HG02970 (cell line): Measurements from ENCODE around the gene IL17RC.
"Not testable (repeated sequence)": the region's sequence is repeated elsewhere in the genome, so short reads cannot be mapped to it uniquely, and the experiment has no call there.

Experiments
- ATAC-seq: cut with Tn5 transposase; IDR thresholded peaks from one replicate; pipeline ENCODE4 v1.9.1; 2021; ENCODE audit warnings: mild to moderate bottlenecking, moderate library complexity, moderate number of reproducible peaks; ENCODE audit not compliant: unreplicated experiment, low FRiP score

IL17RC gene

GRCh38 chr3:9916734-9917680 lies at the start of gene IL17RC:
Gene IL17RC, plus strand, starts transcription at chr3:9917098. Its CDS starts 218 bp downstream, at chr3:9917316.
- ATAC-seq: no peak

- no peak for ATAC-seq
These were observed 49.8 kb upstream of the IL17RC start for GRCh38 chr3:9867106-9867505.

- ATAC-seq: no peak
These were observed 46.9 kb upstream of the IL17RC start for GRCh38 chr3:9869955-9870354.

GRCh38 chr3:9870978-9871377 lies 45.9 kb upstream of the IL17RC start:
- no peak for ATAC-seq

DNA sequence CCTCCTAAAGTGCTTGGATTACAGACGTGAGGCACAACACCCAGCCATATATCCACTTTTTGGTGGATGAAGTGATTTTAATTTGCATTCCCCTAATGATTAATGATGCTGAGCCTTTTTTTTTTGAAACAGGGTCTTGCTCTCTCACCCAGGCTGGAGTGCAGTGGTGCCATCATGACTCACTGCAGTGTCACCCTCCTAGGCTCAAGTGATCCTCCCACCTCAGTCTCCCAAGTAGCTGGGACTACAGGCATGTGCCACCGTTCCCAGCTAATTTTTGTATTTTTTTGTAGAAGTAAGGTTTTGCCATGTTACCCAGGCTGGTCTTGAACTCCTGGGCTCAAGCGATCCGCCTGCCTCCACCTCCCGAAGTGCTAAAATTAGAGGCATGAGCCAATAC lies 44.8 kb upstream of the IL17RC start:
- ATAC-seq: not testable (repeated sequence)

DNA sequence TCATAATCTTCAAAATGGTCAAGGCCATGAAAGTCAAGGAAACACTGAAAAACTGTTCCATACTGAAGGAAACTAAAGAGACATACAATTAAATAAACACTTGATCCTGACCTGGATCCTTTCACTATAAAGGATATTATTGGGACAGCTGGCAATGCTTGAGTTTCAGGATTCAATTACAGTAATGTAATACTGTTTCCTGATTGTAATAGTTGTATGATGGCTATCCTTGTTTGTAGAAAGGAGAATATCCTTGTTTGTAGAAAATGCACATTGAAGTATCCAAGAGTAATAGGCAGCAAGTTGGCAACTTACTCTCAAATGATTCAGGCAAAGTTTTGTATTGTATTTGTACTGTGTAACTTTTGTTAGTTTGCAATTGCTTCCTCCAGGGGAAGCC lies 41.5 kb upstream of the IL17RC start:
- ATAC-seq: no peak

DNA sequence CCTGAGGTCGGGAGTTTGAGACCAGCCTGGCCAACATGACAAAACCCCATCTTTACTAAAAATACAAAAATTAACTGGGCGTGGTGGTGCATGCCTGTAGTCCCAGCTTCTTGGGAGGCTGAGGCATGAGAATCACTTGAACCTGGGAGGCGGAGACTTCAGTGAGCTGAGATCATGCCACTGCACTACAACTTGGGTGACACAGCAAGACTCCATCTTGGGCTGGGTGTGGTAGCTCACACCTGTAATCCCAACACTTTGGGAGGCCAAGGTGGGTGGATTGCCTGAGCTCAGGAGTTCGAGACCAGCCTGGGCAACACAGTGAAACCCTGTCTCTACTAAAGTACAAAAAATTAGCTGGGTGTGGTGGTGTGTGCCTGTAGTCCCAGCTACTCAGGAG lies 40.6 kb upstream of the IL17RC start:
- not testable (repeated sequence) for ATAC-seq

DNA sequence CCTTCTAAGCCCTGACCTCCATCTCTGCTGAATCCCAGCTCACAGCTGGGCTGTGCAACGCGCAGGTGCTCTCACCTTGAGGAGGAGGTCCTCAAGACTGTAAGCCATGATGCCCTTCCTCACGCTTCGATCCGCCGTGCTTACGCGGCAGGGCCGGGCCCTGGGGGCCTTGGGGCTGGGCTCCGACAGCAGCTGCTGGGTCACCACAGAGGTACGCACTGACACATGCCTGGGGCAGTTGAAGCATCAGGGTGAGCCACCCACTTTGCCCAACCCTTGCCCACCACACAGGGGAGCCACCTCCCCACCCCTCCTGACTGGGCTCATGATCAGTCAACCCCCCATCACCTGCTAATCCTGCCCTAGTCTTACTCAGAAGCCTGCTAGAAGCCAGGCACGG lies 39.9 kb upstream of the IL17RC start:
- ATAC-seq: no peak

- no peak for ATAC-seq
These were observed 38.2 kb upstream of the IL17RC start for GRCh38 chr3:9878700-9879099.

DNA sequence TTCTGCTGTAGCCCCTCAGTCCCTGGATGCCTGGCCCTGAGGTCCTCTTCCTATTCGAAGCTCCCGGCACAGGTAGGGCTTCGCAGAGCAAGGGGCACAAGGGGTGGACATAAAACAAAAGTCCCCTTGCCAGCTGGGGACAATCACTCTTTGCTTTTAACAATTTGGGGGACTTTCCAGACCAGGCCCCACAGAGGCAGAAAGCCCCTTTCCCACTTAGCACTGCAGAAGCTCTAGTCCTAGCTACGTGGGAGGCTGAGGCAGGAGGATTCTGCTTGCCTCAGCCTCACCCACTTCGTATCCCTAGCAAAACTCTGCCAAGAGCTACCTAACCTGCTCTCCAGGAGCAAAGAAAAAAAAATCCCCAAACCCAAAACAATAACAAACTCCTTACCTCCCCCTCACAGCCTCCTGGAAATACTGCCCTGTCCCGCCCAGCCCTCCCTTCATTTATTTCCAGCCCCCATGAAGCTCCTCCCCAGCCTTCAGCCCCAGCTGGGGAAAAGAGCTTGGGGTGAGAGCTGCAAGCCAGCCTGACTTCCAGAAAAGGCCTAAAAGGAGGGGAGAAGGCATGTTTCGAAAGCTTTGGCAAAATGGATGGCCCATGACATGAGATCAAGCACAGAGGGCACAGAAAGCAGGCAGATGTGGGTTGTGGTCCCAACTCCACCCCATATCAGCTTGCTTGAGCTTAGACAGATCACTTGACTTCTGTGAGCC lies 36.9 kb upstream of the IL17RC start, which contains the start of gene CIDEC:
TSS of gene CIDEC (minus strand) at position 424 of the 720 bp plus-strand sequence. CDS start 1,767 bp downstream, outside the sequence.
- ATAC-seq: no peak

DNA sequence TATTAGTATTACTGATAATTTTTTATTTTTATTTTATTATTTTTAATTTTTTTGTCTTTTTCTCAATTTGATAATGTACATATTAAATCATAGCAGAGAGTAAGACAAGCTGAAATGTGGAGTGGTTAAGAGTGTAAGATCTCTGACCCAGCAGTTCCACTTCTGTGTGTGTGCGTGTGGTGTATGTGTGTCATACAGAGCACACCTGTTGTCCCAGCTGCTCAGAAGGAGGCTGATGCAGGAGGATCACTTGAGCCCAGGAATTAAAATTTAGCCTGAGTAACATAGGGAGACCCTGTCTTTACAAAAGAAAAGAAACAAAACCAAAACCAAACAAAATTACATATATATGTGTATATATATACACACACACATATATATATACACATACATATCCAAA lies 35.5 kb upstream of the IL17RC start:
- no peak for ATAC-seq

DNA sequence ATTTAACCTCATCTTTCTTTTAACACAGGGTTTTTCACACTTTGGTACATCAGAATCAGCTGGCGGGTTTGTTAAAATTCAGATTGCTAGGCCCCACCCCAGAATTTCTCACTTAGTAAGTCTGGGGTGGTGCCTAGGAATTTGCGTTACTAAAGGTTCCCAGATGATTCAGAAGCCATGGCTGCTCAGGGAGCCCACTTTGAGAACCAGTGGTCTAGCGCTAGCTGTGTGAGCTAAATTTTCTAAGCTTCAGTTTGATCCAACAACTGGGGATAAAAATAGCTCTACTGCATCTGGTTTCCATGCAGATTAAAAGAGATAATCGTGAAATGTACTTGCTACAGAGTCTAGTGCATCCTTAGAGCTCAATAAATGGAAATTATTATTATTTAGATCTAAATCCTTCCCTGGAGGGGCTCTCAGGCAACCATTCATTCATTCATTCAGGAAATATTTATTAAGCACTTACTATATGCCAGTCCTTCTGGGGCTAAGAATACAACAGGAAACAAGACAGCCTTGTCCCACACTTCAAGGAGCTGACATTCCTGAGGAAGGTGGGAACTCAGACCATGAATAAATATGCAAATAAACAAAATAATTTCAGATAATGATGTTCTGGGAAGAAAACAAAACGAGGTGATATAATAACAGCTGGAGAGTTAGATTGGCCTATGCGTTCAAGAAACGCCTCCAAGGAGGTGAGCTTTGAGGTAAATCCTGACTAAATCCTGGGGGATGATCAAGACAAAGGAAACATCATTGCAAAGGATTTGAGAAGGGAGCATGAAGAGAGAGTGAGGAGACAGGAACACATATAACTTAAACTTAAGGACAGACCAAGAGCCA lies 33.0 kb upstream of the IL17RC start:
- no peak for ATAC-seq

DNA sequence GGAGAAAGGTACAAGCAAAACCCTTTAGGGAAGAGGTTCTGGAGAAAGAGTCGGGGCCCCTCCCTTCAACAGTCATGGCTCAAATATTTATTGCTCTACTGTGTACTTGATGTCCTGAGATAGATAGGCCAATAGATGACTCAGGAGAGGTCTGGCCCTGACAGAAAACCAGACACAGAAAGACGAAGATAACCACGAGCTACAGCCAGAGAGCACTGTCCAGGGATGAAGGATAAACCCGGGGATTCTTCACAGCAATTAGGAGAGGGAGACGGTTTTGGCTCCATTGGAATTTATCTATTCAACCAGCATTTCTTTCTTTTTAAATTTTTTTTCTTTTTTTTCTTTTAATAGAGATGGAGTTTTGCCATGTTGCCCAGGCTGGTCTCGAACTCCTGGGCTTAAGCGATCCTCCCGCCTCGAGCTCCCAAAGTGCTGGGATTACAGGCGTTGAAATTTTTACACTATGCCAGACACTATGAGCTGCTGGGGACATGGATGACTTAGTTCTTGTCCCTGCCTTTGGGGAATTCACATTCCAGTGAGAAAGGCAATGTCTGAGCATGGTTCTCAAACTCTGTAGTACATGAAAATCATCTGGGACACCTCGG lies 32.2 kb upstream of the IL17RC start:
- no peak for ATAC-seq

DNA sequence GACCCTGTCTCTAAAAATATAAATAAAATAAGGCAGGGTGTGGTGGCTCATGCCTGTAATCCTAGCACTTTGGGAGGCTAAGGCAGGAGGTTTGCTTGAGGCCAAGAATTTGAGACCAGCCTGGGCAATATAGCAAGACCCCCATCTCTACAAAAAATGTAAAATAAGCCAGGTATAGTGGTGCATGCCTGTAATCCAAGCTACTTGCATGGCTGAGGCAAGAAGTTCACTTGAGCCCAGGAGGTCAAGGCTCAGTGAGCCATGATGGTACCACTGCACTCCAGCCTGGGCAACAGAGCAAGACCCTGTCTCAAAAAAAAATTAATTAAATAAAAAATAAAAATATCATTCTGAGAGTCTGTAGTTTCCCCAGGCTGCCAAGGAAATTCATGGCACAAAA lies 30.6 kb upstream of the IL17RC start:
- no peak for ATAC-seq

DNA sequence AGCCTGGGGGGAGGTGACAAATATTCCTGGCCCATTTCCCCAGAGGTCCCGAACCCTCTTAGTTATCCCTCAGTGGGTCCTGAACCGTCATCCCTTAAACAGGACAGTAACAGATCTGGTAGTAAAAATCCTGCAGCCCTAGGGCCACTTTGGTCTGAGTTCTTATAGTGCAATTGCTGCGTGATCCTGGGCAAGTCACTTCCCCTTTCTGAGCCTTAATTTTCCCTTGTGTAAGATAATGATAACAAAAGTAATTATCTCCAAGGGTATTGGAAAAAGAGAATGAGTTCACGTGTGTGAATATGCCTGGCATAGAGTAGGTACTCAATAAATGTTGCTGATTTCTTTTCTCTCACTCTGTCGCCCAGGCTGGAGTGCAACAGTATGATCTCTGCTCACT lies 29.4 kb upstream of the IL17RC start:
- no peak for ATAC-seq

- no peak for ATAC-seq
These were observed 28.4 kb upstream of the IL17RC start for GRCh38 chr3:9888540-9888939.

DNA sequence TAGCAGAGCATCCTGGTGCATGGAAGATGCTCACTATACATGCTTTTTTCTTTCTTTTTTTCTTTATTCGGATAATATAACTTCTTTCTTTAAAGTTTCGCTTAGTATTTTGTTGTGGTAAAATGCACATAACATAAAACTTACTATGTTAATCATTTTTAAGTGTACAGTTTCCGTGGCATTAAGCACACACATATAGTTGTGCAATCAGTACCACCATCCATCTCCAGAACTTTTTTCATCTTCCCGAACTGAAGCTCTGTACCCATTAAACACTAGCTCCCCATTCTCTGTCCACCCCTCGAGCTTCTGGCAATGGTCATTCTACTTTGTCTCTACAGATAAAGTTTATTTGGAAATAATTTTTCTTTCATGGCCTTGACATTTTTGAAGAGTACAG lies 27.5 kb upstream of the IL17RC start:
- no peak for ATAC-seq

DNA sequence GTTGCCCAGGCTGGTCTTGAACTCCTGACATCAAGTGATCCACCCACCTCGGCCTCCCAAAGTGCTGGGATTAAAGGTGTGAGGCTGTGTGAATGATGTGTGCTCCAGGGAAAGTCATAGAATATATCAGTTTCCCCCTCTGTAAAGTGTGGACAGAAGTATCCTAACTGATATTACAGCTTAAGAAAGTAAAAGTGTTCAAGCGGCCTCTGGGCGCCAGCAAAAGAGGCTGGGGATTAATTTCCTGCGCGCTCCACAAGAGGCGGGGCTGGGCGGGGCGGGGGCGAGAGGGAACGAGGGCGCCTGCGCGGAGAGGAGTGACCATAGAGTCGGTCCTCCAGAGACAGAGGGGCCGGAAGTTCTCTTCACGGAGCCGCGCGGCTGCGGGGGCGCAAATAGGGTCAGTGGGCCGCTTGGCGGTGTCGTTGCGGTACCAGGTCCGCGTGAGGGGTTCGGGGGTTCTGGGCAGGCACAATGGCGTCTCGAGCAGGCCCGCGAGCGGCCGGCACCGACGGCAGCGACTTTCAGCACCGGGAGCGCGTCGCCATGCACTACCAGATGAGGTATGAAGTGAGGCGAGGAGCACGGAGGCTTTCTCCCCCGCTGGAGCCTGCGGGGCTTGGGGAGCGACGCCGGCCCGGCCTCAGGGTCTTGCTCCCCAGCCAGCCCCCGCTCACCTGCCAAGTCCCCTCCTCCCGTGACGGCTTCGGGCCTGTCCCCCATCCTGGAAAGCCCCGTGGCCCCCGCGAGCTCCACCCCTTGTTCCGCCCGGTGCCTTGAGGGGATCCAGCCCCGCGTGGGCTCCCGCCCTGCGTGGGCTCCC lies 26.4 kb upstream of the IL17RC start, which contains the start of gene JAGN1:
TSS of gene JAGN1 (plus strand) at position 362 of the 823 bp plus-strand sequence. CDS start at position 475, 113 bp downstream.
- ATAC-seq: peak; percentile 78

DNA sequence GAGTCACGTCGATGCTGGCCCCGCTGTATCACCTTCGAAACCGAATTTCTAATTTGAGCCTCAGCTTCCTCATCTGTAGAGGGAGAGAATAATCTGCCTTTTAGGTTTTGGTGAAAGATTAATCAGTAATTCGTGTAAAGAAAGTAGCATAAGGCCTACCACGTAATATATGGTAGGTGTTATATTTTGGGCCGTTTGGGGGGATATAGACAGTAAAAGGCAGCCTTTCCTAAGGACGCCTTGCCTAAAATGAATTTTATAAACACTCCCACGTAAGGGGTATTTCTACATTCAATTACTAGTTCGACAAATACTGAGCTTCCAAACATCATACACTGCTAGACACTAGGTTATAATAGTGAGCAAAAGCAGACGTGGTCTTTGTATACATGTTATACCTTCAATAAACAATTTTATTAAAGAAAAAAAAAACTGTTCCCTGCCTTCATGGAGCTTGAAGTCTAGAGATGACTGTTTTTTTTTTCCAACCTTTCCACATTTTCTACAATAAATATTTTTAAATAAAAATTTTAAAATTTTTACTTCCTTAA lies 25.8 kb upstream of the IL17RC start:
- no peak for ATAC-seq
